Measurements from ENCODE around the gene AGAP9.
"Not testable (repeated sequence)": the region's sequence is repeated elsewhere in the genome, so short reads cannot be mapped to it uniquely, and the experiment has no call there.

DNA sequence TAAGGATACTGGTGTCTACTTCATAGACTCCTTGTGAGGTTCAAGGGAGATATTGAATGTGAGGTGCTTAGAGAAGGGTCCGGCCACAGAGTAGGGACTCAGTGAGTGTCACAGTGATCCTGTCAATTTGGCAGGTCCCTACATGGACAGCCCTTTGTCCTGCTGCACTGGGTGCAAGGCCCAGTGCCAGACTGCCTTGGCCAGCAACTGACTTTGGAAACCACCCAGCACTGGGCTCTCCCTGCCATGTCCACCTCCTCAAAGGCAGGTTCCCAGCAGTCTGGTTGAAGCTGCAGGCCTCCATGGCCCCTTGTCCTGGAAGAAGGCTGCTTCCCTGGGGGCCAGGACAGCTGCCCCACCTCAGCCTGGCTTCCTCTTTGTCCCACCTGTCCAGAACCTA, 41.1 kb downstream of the AGAP9 start:
- not testable (repeated sequence) for TF ChIP-seq RAD21 (IDR thresholded peaks at IDR 0.05; ENCODE audit: low read depth); EZH2 (IDR thresholded peaks at IDR 0.05); CTCF (IDR thresholded peaks at IDR 0.05 in 2 of 3, conservative IDR thresholded peaks at IDR 0.05 in 1 of 3; ENCODE audit: borderline replicate concordance in 1 of 3, insufficient read depth in 1 of 3, low read depth in 2 of 3, low read length in 2 of 3); MAX (IDR thresholded peaks at IDR 0.05); JUND (IDR thresholded peaks at IDR 0.05); POLR2AphosphoS5 (IDR thresholded peaks at IDR 0.05; ENCODE audit: low read depth, low read length); YY1 (IDR thresholded peaks at IDR 0.05; ENCODE audit: extremely low read depth, insufficient replicate concordance, low read depth, low read length); SRF (IDR thresholded peaks at IDR 0.05; ENCODE audit: low read depth); REST (IDR thresholded peaks at IDR 0.05; ENCODE audit: low read depth); ZNF274 (IDR thresholded peaks at IDR 0.05; ENCODE audit: low read depth, low read length); POLR2A (IDR thresholded peaks at IDR 0.05; ENCODE audit: borderline replicate concordance, extremely low read depth, insufficient read depth, insufficient read length)
